ENCODE measurements around the gene MAP4K1.
A peak's percentile ranks its signal among the peaks of the same experiment; 100 is the strongest.

The MAP4K1 gene

GRCh38 chr19:38642176-38642575 is 24.4 kb upstream of the MAP4K1 start:
- Histone ChIP-seq H3K4me3 (ENCODE audit: low read depth in 1 of 2, low read length in 1 of 2) (no peak overlapping the region), H3K27me3 (no peaks in the 10 kb centered on the region), H3K27ac (no peak overlapping the region), H3K36me3 (no peaks in the 10 kb centered on the region), H3K9me3 (no peaks in the 10 kb centered on the region), H3K4me1 (ENCODE audit: control insufficient read depth in 1 of 2, insufficient read depth in 1 of 2, low read depth in 1 of 2, low read length in 1 of 2) (peaks cover 3 to 7% of the 10 kb centered on the region in 2 experiments)
- no peak for TF ChIP-seq CTCF (IDR thresholded peaks at IDR 0.05)

GRCh38 chr19:38640368-38640767 is 22.6 kb upstream of the MAP4K1 start:
- no peak for TF ChIP-seq CTCF (IDR thresholded peaks at IDR 0.05)
- Histone ChIP-seq H3K27me3 (no peaks in the 10 kb centered on the region), H3K27ac (no peak overlapping the region), H3K36me3 (peaks cover 7% of the 10 kb centered on the region), H3K4me1 (ENCODE audit: control insufficient read depth in 1 of 2, insufficient read depth in 1 of 2, low read depth in 1 of 2, low read length in 1 of 2) (peaks cover 7 to 9% of the 10 kb centered on the region in 2 experiments), H3K9me3 (no peaks in the 10 kb centered on the region), H3K4me3 (ENCODE audit: low read depth in 1 of 2, low read length in 1 of 2) (no peak overlapping the region)

- H3K27ac ChIP-seq, result no peak overlapping the region
- TF ChIP-seq CTCF (IDR thresholded peaks at IDR 0.05), result no peak
- no peak overlapping the region for H3K4me3 ChIP-seq (ENCODE audit: low read depth in 1 of 2, low read length in 1 of 2)
Measured at GRCh38 chr19:38639679-38640078, 21.9 kb upstream of the MAP4K1 start.

GRCh38 chr19:38638461-38638860 is 20.7 kb upstream of the MAP4K1 start:
- peaks cover 7 to 16% of the 10 kb centered on the region in 2 experiments for H3K4me1 ChIP-seq (ENCODE audit: control insufficient read depth in 1 of 2, insufficient read depth in 1 of 2, low read depth in 1 of 2, low read length in 1 of 2)
- no peaks in the 10 kb centered on the region for H3K27me3 ChIP-seq
- peaks cover 13% of the 10 kb centered on the region for H3K36me3 ChIP-seq
- no peak overlapping the region for H3K27ac ChIP-seq
- no peak for TF ChIP-seq CTCF (IDR thresholded peaks at IDR 0.05)
- no peak overlapping the region for H3K4me3 ChIP-seq (ENCODE audit: low read depth in 1 of 2, low read length in 1 of 2)
- no peaks in the 10 kb centered on the region for H3K9me3 ChIP-seq

More at GRCh38 chr19:38639679-38640078, 21.9 kb upstream of the MAP4K1 start:
- Histone ChIP-seq H3K9me3 (no peaks in the 10 kb centered on the region), H3K36me3 (peaks cover 13% of the 10 kb centered on the region), H3K27me3 (no peaks in the 10 kb centered on the region), H3K4me1 (ENCODE audit: control insufficient read depth in 1 of 2, insufficient read depth in 1 of 2, low read depth in 1 of 2, low read length in 1 of 2) (peaks cover 7 to 13% of the 10 kb centered on the region in 2 experiments)

GRCh38 chr19:38635483-38636399 is 18.0 kb upstream of the MAP4K1 start:
- no peak for TF ChIP-seq CTCF (IDR thresholded peaks at IDR 0.05)
- peaks cover 33% of the 10 kb centered on the region for H3K36me3 ChIP-seq
- H3K9me3 ChIP-seq, result no peaks in the 10 kb centered on the region
- peak overlapping the region; percentile 55 for H3K27ac ChIP-seq
- H3K4me1 ChIP-seq (ENCODE audit: control insufficient read depth in 1 of 2, insufficient read depth in 1 of 2, low read depth in 1 of 2, low read length in 1 of 2), result peaks cover 7 to 16% of the 10 kb centered on the region in 2 experiments
- H3K4me3 ChIP-seq (ENCODE audit: low read depth in 1 of 2, low read length in 1 of 2), result no peak overlapping the region
- no peaks in the 10 kb centered on the region for H3K27me3 ChIP-seq

Measured in neutrophil (primary cell).